Lung (tissue), 12 donors: ENCODE data around the gene GLI3. TPM values are rescaled to one million over a fixed set of nuclear protein-coding genes. Genes with fewer than 3 reads are reported as not detected.
A peak's percentile ranks its signal among the peaks of the same experiment; 100 is the strongest.

ENCODE experiments used
- ATAC-seq: fragments of 200-7000 bp; cut with Tn5 transposase; one replicate; pipeline ENCODE4 v1.9.1; 2020; ENCODE audit warnings: moderate number of reproducible peaks; ENCODE audit not compliant: insufficient read depth, low FRiP score
- DNase-seq, 3 donors: peaks; one replicate each; pipeline ENCODE4 v3.0.0-alpha.2; 2013 to 2017
- H3K27ac ChIP-seq, 2 donors: one replicate each; pipeline ENCODE4 v1.5.1; 2013; ENCODE audit warnings: mild to moderate bottlenecking in 2 of 2, moderate library complexity in 2 of 2, control low read depth in 1 of 2, inconsistent platforms in 1 of 2, low read depth in 1 of 2, low read length in 1 of 2
- H3K27me3 ChIP-seq, 3 donors: one replicate each; pipeline ENCODE4 v1.5.1; 2013; ENCODE audit warnings: low read length in 2 of 3; ENCODE audit not compliant: control insufficient read depth in 3 of 3, insufficient read depth in 3 of 3
- H3K36me3 ChIP-seq, 4 donors: one replicate each; pipeline ENCODE4 v1.5.1; 2013; ENCODE audit warnings: low read length in 4 of 4, mild to moderate bottlenecking in 1 of 4, moderate library complexity in 1 of 4; ENCODE audit not compliant: control insufficient read depth in 4 of 4, insufficient read depth in 4 of 4
- H3K4me1 ChIP-seq, 5 donors: one replicate each; pipeline ENCODE4 v1.5.1; 2013; ENCODE audit warnings: low read length in 5 of 5, mild to moderate bottlenecking in 2 of 5, moderate library complexity in 1 of 5; ENCODE audit not compliant: control insufficient read depth in 5 of 5, insufficient read depth in 5 of 5
- H3K4me3 ChIP-seq: one replicate; pipeline ENCODE4 v1.5.1; 2013; ENCODE audit warnings: mild to moderate bottlenecking, control low read depth, moderate library complexity
- H3K9ac ChIP-seq, 2 donors: one replicate each; pipeline ENCODE4 v1.5.1; 2013; ENCODE audit warnings: low read length in 2 of 2, control low read depth in 1 of 2; ENCODE audit not compliant: insufficient read depth in 1 of 2
- H3K9me3 ChIP-seq, 4 donors: one replicate each; pipeline ENCODE4 v1.5.1; 2013; ENCODE audit warnings: low read length in 3 of 4, mild to moderate bottlenecking in 1 of 4, moderate library complexity in 1 of 4; ENCODE audit not compliant: control insufficient read depth in 4 of 4, insufficient read depth in 3 of 4
- WGBS, 2 donors: extraction: QIAGEN DNeasy Blood & Tissue Kit; methylation state at CpG; one replicate each; pipeline ENCODE4 v1.1.7; 2013; 5-methylcytosine and 5-hydroxymethylcytosine counted together
- polyA plus RNA-seq, 2 donors: library from polyadenylated mRNA; stranded (reverse); fragments of 200-250 nt; gene quantifications; one replicate each; pipeline ENCODE4 v1.2.1, GENCODE V29; 2013
- total RNA-seq, 2 donors: library from RNA; depleted of rRNA in 1 of 2; stranded (reverse); fragments of >200 nt in 1 of 2; gene quantifications; one replicate each; pipeline ENCODE4 v1.2.1, GENCODE V29; 2014 to 2021
- TF ChIP-seq, protein P1 (sequence below): IDR thresholded peaks from 2 replicates; pipeline ENCODE4 v1.5.1; 2012; ENCODE audit warnings: mild to moderate bottlenecking; ENCODE audit errors: control extremely low read depth, extremely low read depth
- donor health status: control.
- donor health status: control.
- donor health status: Bipolar disorder and iron deficiency.
- donor health status: healthy.
- donor health status: DM: yes; HTN: yes; CAD: no.

Gene GLI3
- total and polyA plus RNA-seq, 4 donors, result 2.0 to 23.4 (median 10.3) TPM

DNA sequence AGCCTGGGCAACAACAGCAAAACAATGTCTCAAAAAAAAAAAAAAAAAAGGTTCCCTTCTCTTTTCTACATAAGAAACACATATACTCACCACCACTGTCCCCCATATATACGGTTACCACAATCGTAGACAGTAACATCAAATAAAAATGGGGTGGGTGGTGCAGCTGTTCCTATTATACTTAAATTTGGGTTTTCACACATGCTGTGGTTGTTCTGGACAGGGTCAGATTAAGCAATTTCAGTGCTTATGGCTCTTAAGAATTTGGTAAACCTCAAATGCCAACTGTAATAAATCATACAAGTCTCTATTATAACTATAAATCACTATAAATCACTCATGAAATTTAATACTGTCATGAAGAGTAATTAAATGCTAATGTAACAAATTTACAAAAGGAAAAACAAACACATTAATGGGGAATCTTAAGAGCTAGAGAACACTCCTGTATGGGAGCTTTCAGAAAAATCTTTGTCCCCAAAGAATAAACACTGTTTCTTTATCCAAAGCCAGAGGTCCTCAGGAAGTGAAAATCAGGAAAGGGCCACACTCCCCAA is 143.6 kb downstream of the GLI3 start:
- ATAC-seq, result no peak

DNA sequence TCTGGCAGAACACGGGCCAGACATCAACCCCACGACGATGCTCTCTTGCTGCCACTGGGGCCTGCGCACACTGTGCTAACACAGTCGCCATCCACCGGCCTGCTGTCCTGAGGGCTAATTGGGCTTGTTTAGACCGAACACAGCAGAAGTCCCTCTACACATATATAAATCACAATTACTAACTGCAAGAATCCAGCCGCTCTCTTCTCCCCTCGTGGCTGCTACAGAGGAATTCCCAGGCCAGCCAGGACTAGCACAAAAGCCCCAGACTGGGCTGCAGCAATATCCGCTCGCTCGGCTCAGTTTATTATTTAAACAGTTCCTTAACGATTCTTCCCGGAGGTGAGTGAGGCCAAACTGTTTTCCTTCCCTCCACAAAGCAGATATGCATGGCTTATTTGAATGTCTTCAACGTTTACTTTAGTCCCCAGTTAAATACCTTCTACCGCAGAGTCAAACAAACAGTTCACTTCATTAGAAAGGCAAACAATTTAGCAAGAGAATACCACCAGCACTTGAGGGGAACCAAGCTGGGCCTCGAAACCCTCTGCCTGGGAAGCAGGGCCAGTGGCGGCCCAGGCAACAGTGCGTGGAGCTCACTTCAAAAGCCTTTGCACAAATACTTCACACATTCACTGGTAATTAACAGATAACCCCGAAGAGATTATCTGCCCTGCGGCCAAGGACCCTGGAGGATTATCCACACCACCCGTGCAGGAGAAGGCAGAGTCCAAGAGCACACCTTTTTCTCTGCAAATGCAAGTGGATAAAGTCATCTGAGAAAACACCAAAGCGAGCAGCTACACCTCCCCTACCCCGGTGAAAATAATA is 145.3 kb downstream of the GLI3 start:
- 45 to 66% methylated on average over 24 of the region's 24 CpGs for WGBS, 2 donors
- Histone ChIP-seq H3K27ac (peak overlapping the region in 1 of 2 donors; percentile 66), H3K9me3 (no peaks in the 10 kb centered on the region), H3K9ac (peak overlapping the region in 1 of 2 donors; percentile 29), H3K27me3 (no peaks in the 10 kb centered on the region), H3K36me3 (peaks cover 0 to 3% (median 0%) of the 10 kb centered on the region in 4 donors), H3K4me1 (peaks cover 0 to 72% (median 32%) of the 10 kb centered on the region in 5 donors), H3K4me3 (no peak overlapping the region)
- peak; percentile 67 for ATAC-seq
- TF ChIP-seq, protein P1, sequence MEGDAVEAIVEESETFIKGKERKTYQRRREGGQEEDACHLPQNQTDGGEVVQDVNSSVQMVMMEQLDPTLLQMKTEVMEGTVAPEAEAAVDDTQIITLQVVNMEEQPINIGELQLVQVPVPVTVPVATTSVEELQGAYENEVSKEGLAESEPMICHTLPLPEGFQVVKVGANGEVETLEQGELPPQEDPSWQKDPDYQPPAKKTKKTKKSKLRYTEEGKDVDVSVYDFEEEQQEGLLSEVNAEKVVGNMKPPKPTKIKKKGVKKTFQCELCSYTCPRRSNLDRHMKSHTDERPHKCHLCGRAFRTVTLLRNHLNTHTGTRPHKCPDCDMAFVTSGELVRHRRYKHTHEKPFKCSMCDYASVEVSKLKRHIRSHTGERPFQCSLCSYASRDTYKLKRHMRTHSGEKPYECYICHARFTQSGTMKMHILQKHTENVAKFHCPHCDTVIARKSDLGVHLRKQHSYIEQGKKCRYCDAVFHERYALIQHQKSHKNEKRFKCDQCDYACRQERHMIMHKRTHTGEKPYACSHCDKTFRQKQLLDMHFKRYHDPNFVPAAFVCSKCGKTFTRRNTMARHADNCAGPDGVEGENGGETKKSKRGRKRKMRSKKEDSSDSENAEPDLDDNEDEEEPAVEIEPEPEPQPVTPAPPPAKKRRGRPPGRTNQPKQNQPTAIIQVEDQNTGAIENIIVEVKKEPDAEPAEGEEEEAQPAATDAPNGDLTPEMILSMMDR, result no peak
- DNase-seq, result peak; percentile 81 to 90 (median 87)

More for the DNA sequence above, 143.6 kb downstream of the GLI3 start:
- Histone ChIP-seq H3K27ac (no peak overlapping the region), H3K4me3 (no peak overlapping the region), H3K9ac (no peak overlapping the region), H3K27me3 (no peaks in the 10 kb centered on the region), H3K36me3 (peaks cover 0 to 3% (median 0%) of the 10 kb centered on the region in 4 donors), H3K4me1 (peaks cover 10 to 76% (median 38%) of the 10 kb centered on the region in 5 donors), H3K9me3 (no peaks in the 10 kb centered on the region)
- no peak for DNase-seq
- 76 to 78% methylated on average over 2 of the region's 2 CpGs for WGBS, 2 donors
- TF ChIP-seq, protein P1, result no peak

DNA sequence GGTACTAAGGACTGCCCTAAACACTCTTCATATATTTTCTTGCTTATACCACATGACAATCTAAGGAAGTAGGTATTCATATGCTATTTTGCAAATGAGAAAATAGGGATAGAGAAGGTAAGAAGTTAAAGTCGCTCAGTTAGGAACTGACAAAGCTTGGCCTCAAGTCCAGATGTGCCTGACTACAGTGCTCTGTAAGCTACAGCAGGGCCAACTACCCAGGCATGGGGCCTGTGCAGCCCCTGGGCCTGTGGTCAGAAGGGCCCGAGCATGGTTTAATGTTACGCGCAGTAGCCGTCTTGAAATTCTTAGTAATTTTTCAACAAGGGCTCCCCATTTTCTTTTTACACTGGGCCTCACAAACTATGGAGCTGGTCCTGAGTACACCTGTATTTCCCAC is 146.2 kb downstream of the GLI3 start:
- DNase-seq, result no peak
- peak overlapping the region in 1 of 2 donors; percentile 66 for H3K27ac ChIP-seq
- WGBS, 2 donors, result 86 to 95% methylated on average over 5 of the region's 5 CpGs

More for the DNA sequence above, 146.2 kb downstream of the GLI3 start:
- TF ChIP-seq, protein P1, result no peak
- no peaks in the 10 kb centered on the region for H3K9me3 ChIP-seq
- H3K27me3 ChIP-seq, result no peaks in the 10 kb centered on the region
- H3K36me3 ChIP-seq, result peaks cover 0 to 3% (median 0%) of the 10 kb centered on the region in 4 donors
- no peak for ATAC-seq
- no peak overlapping the region for H3K4me3 ChIP-seq
- peaks cover 0 to 66% (median 25%) of the 10 kb centered on the region in 5 donors for H3K4me1 ChIP-seq
- H3K9ac ChIP-seq, result peak overlapping the region in 1 of 2 donors; percentile 29
